Measurements from ENCODE around the gene SCUBE1.

SCUBE1 gene

DNA sequence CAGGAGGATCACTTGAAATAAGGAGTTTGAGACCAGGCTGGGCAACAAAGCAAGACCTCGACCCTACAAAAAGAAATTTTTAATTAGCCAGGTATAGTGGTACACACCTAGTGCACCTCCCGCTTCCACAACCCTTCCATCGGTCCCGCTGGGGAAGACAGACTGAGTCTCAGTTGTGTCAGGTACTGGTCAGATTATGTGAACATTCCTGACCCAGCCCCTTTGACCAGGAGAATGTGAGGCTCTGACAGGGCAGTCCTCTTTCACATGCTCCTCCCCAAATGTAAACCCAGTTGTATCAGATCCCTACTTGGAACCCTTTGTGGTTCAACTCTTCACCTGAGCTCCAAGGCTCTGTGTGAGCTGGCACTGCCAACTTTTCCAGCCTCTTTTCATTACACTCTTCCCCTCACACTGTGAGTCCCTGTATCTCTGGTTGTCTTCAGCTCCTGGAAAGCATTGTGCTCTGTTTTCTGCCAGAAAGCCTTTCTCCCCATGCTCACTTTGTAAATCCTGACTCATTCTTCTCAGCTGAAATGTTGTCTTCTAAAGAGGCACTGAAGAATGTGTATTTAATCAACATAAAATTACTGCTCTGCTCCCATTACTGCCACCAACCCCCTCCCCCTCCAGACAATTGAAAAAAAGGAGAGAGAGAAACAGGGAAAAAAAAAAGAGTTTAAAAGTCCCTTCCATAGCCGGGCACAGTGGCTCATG lies 154.2 kb downstream of the SCUBE1 start:
- DNase-seq: no peak

- DNase-seq: peak; percentile 91
Observed at GRCh38 chr22:43187171-43188099, 155.7 kb downstream of the SCUBE1 start.

DNA sequence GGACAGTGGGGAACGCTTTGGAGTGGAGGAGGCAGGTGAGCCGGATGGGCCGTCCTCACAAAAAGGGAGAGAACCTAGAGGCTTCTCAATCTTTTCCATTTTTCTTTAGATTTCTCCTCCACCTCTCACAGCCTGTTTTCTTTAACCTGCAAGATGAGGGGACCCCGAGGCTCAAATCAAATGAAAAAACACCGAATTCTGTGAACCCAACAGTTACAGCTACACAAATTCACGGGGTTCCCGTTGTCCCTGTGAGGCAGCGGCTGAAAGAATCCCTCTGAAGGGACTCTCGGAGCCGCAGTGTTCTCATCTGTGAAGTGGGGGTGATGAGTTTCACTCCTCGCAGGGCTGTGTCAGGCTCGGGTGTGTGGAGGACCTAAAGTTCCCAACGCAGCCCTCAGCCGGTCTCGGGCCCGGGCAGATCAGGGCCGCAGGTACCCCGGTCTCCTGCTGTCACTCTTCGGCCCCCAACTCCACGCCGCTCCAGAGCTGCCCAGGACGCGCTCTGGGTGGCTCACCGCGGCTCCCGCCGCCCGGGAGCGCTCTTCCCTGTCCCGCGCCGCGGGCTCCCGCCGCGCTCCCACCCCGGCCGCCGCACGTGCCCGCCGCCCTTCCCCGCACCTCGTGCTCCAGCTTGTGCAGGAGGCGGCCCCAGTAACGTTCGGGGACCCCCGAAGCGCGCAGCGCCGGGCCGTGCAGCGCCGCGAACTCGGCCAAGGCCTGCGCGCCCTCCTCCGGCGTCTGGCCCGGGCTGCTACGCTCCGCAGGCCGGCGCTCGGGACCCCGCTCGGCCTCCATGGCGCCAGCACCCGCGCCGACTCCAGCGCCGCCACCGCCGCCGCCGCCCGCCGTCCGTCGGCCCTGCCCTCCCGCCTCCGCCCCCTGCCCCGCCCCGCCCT lies 156.7 kb downstream of the SCUBE1 start, which contains the start of gene TTLL12:
TTLL12 (minus strand) TSS at position 863 of the 899 bp plus-strand sequence; CDS start at position 798, 65 bp downstream.
- peak; percentile 44 for DNase-seq

DNA sequence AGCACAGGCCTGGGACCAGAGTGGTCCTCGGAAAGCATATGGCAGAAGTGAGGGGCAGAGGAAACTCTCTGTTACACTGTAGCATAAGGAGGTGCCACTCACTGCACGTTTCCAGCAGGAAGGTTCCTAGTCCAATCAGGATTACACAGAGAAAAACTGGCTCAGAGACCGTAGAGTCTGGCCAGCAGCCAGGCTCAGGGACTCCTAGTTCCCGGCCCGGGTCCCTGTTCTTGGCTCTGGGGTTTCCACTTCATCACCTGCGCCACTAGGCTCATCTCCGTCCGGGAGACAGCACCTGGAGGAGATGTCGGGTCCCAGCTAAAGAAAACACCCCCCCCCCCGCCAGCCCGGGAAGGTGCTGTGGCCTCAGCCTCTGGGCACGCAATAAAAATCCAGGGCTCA lies 157.3 kb downstream of the SCUBE1 start:
- no peak for DNase-seq

GRCh38 chr22:43183496-43184277 lies 159.5 kb downstream of the SCUBE1 start:
- no peak for DNase-seq

DNA sequence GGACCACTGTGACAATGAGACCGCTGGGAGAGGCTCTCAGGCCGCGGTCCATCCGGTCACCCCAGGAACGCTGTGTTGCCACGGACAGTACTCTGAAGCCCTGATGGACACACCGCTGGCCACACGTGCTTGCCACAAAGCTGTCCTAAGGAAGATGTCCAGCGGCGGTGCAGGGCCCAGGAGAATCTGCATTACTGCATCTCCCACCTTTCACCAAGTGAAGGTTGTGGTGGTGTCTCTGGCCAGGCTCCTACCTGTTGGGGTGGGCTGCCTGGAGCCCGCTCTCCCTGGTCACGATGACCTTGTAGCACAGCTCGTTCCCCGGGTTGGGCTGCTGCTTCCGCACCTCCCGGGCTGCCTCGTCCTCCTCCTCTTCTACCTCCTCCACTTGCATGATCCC lies 160.4 kb downstream of the SCUBE1 start:
- no peak for DNase-seq

DNA sequence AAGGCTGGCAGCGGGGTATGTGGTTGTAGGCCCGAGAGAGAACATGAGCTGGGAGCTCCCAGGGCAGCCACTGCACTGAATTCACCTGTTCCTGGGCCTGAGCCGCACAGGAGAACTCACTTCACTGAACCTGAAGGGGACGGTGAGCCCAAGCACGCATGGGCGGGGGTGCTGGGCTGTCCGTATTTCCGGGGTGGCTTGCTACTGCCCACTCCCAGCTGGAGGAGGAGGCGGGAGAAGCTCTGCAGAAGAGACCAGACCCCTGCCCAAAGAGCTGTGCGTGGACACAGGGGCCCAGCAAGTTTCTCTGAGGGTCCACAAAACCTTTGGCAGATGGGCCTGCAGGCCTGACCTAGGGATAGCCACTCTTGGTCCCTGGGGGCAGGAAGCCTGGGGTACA lies 161.1 kb downstream of the SCUBE1 start:
- no peak for DNase-seq

GRCh38 chr22:43181321-43182076 lies 161.7 kb downstream of the SCUBE1 start:
- DNase-seq: no peak

- no peak for DNase-seq
Observed at GRCh38 chr22:43180670-43181069, 162.5 kb downstream of the SCUBE1 start.

DNA sequence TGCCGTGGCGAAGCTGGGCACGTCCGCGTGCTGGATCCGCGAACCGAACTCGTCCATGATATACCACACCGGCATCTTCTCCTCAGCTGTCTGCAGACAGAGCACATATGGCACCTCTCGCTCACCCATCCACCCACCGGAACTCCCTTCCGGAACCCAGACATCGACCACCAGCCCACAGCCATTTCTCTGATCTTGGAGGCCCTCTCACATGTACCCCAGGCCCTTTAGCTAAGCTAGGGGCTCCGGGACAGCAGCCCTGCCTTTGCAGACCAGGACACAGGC lies 163.3 kb downstream of the SCUBE1 start:
- DNase-seq: no peak

DNA sequence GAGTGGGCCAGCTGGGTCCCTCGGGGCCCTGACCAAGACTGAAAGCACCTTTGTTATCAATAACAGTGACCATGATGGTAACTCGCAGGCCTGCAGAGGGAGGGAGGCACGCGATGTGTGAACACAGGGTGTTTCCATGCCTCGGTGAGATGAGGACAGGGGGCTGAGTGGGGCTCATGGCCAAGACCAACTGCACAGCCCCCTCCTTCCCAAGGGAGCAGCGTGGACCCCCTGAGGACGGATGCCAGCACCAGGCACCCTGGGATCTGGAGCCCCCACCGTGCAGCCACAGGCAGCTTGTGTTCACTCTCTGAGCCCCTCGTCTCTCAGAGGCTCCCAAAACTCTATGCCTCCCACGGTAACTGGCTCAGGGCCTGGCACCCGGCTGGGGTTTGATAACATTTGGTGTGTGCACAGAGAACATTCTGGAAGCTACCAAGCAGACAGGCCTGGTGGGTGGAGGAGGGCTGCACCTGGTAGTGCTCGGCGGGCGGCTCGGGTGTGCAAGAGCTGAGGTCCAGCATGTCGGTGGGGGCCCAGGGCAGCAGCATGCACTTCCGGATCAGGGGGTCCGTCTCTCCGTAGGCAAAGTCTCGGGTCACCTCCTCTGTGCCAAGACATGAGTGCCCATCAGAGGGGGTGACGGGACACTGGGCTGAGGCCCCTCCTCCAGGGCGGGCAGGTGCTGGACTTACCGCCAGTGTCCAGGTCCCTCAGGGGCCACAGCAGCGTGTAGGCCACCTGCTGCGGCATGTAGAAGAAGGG lies 163.8 kb downstream of the SCUBE1 start:
- DNase-seq: no peak

- DNase-seq: no peak
Observed at GRCh38 chr22:43177479-43177878, 165.7 kb downstream of the SCUBE1 start.

- no peak for DNase-seq
Observed at GRCh38 chr22:43176090-43176489, 167.1 kb downstream of the SCUBE1 start.

GRCh38 chr22:43174941-43175531 lies 168.1 kb downstream of the SCUBE1 start:
- no peak for DNase-seq

- no peak for DNase-seq
Observed at GRCh38 chr22:43173976-43174720, 169.0 kb downstream of the SCUBE1 start.

GRCh38 chr22:43173566-43173965 lies 169.6 kb downstream of the SCUBE1 start:
- no peak for DNase-seq

- DNase-seq: no peak
Observed at GRCh38 chr22:43172191-43172590, 171.0 kb downstream of the SCUBE1 start.

DNA sequence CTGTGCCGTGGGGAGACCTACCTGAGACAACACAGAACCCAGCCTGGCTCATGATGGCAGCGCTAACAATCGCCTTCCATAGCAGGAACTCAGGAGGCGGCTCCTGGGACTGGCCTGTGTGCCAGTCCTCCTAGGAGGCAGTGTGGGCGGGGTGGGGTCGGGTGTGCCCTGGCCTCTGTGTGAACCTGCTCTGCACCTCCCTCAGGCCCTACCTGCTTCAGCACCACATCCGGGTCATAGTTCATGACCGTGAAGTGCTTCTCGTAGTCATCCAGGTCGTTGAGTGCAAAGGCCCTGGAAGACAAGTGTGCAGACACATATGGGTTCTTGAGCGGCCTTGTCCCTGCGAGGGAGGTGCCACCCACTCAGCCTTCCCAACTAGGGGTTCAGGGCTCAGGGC lies 171.6 kb downstream of the SCUBE1 start:
- no peak for DNase-seq

DNA sequence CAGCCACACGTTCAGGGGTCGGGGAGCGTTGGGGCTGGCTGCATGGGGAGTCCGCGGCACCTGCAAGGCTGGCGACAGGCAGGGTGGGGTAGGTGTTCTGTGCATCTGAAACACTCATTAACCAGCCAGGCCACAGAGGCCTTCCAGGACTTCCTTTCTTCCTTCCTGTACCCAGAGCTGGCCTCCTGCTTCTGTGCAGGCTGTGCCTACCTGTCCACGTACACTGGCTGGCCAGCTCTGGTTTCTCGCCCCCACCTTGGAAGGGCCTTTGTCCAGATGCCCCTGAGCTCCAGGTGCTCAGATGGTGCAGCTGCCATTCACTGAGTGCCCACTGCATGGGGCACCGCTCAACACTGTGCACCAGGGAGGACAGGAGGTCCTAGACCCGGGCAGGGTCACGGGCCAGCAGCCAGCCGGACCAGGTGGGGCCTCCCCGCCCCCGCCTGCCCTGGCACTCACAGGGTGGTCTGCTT lies 172.1 kb downstream of the SCUBE1 start:
- DNase-seq: no peak
